H1 (cell line): Measurements from ENCODE around the gene CERS5. TPM values are rescaled to one million over a fixed set of nuclear protein-coding genes. Genes with fewer than 3 reads are reported as not detected.

ENCODE experiments used
- CTCF ChIA-PET: fragments of 300-600 bp; sonication (Branson Sonifier 250); formaldehyde crosslinking; loops from one replicate; lab custom pipeline; 2021; ENCODE audit not compliant: partially characterized antibody; lab: Charles Lee
- POLR2A ChIA-PET: fragments of 300-600 bp; sonication (Branson Sonifier 250); formaldehyde crosslinking; loops from one replicate; lab custom pipeline; 2021; ENCODE audit warnings: inconsistent platforms; ENCODE audit not compliant: partially characterized antibody; lab: Charles Lee
- DNase-seq, 2 experiments: peaks; one replicate each; pipeline versions ENCODE4 v3.0.0 to v3.0.0-alpha.2; 2010 to 2022; ENCODE audit warnings: low spot score in 2 of 2, low read depth in 1 of 2, mixed read lengths in 1 of 2
- FAIRE-seq: peaks from 2 replicates; lab custom pipeline; 2011; peaks lifted over from hg19 to GRCh38; lab: Jason Lieb, UNC
- H2AFZ ChIP-seq: 2 replicates; pipeline ENCODE4 v1.8.1; 2012; ENCODE audit warnings: low read length, inconsistent platforms
- H2AK5ac ChIP-seq: 2 replicates; pipeline ENCODE4 v1.6.1; 2013; ENCODE audit warnings: low read depth, low read length
- H2BK120ac ChIP-seq: replicated peaks from 2 replicates; pipeline ENCODE3; 2013; ENCODE audit warnings: low read depth, low read length, inconsistent platforms
- H2BK12ac ChIP-seq: 2 replicates; pipeline ENCODE4 v1.6.1; 2013; ENCODE audit warnings: low read depth, low read length
- H2BK15ac ChIP-seq: 2 replicates; pipeline ENCODE4 v1.6.1; 2013; ENCODE audit warnings: low read length
- H2BK20ac ChIP-seq: 2 replicates; pipeline ENCODE4 v1.6.1; 2013; ENCODE audit warnings: low read length
- H2BK5ac ChIP-seq: 2 replicates; pipeline ENCODE4 v1.6.1; 2013; ENCODE audit warnings: low read depth, low read length
- H3K14ac ChIP-seq: 2 replicates; pipeline ENCODE4 v1.6.1; 2013; ENCODE audit warnings: inconsistent platforms; ENCODE audit not compliant: insufficient read length
- H3K18ac ChIP-seq: 2 replicates; pipeline ENCODE4 v1.6.1; 2013; ENCODE audit warnings: low read length; ENCODE audit errors: extremely low read depth
- H3K23ac ChIP-seq: 2 replicates; pipeline ENCODE4 v1.6.1; 2013; ENCODE audit warnings: inconsistent platforms; ENCODE audit not compliant: insufficient read length
- H3K23me2 ChIP-seq: 2 replicates; pipeline ENCODE4 v1.6.1; 2013; ENCODE audit warnings: low read depth, low read length
- H3K27ac ChIP-seq: 2 replicates; pipeline ENCODE4 v1.6.1; 2011; ENCODE audit warnings: low read depth, low read length, inconsistent platforms
- H3K27me3 ChIP-seq, 4 experiments: replicated peaks in 1 of 4; 1 replicate in 1 of 4; 2 replicates in 3 of 4; pipeline versions ENCODE4 v1.6.1 to v1.8.1; 2011 to 2013; ENCODE audit warnings: low read length in 3 of 4, mild to moderate bottlenecking in 3 of 4, inconsistent platforms in 2 of 4, mixed read lengths in 2 of 4, moderate library complexity in 1 of 4; ENCODE audit not compliant: control insufficient read depth in 3 of 4, insufficient read depth in 3 of 4; ENCODE audit errors: extremely low read depth in 1 of 4
- H3K36me3 ChIP-seq, 4 experiments: 2 replicates each; pipeline versions ENCODE4 v1.6.1 to v1.8.1; 2011 to 2013; ENCODE audit warnings: mild to moderate bottlenecking in 4 of 4, low read length in 3 of 4, moderate library complexity in 2 of 4, control low read depth in 1 of 4, inconsistent platforms in 1 of 4; ENCODE audit not compliant: insufficient read depth in 4 of 4, control insufficient read depth in 2 of 4
- H3K4ac ChIP-seq: replicated peaks from 2 replicates; pipeline ENCODE3; 2013; ENCODE audit warnings: low read length, low read depth, mixed read lengths, inconsistent platforms; ENCODE audit not compliant: insufficient read length
- H3K4me1 ChIP-seq, 4 experiments: replicated peaks in 1 of 4; 1 replicate in 1 of 4; 2 replicates in 3 of 4; pipeline versions ENCODE4 v1.6.1 to v1.8.1; 2011 to 2013; ENCODE audit warnings: low read length in 3 of 4, inconsistent platforms in 2 of 4, mixed read lengths in 1 of 4; ENCODE audit not compliant: insufficient read depth in 4 of 4, control insufficient read depth in 3 of 4
- H3K4me2 ChIP-seq, 2 experiments: 2 replicates each; pipeline versions ENCODE4 v1.6.1 to v1.8.1; 2011 to 2013; ENCODE audit warnings: low read depth in 2 of 2, low read length in 2 of 2, control low read depth in 1 of 2, inconsistent platforms in 1 of 2, mild to moderate bottlenecking in 1 of 2; ENCODE audit not compliant: insufficient read depth in 1 of 2
- H3K4me3 ChIP-seq, 4 experiments: fragments of 200-600, 300-600 bp in 1 of 4; sonication (generic), shearing (Covaris generic), sonication (Bioruptor Twin) in 1 of 4; 2 replicates each; pipeline versions ENCODE4 v1.5.1 to v1.8.1; 2011 to 2016; ENCODE audit warnings: low read length in 4 of 4, low read depth in 3 of 4, control low read depth in 2 of 4, inconsistent platforms in 2 of 4, mild to moderate bottlenecking in 2 of 4, mixed read lengths in 1 of 4, moderate library complexity in 1 of 4; ENCODE audit not compliant: insufficient read depth in 2 of 4; ENCODE audit errors: extremely low read depth in 1 of 4
- H3K56ac ChIP-seq: replicated peaks from 2 replicates; pipeline ENCODE3; 2013; ENCODE audit warnings: low read depth, mild to moderate bottlenecking, mixed read lengths, low read length, inconsistent platforms; ENCODE audit not compliant: insufficient read length
- H3K79me1 ChIP-seq: 2 replicates; pipeline ENCODE4 v1.6.1; 2013; ENCODE audit warnings: low read depth, low read length, control low read depth
- H3K79me2 ChIP-seq, 2 experiments: 2 replicates each; pipeline versions ENCODE4 v1.6.1 to v1.8.1; 2012 to 2013; ENCODE audit warnings: low read length in 2 of 2, mild to moderate bottlenecking in 2 of 2, inconsistent platforms in 1 of 2; ENCODE audit not compliant: insufficient read depth in 2 of 2, control insufficient read depth in 1 of 2
- H3K9ac ChIP-seq, 4 experiments: replicated peaks in 1 of 4; 1 replicate in 1 of 4; 2 replicates in 3 of 4; pipeline versions ENCODE4 v1.6.1 to v1.8.1; 2011 to 2013; ENCODE audit warnings: low read depth in 3 of 4, low read length in 3 of 4, control low read depth in 2 of 4, mild to moderate bottlenecking in 2 of 4, moderate library complexity in 2 of 4, inconsistent platforms in 1 of 4; ENCODE audit errors: extremely low read depth in 1 of 4
- H3K9me3 ChIP-seq, 2 experiments: 2 replicates each; pipeline versions ENCODE4 v1.6.1 to v1.8.1; 2012 to 2013; ENCODE audit warnings: mild to moderate bottlenecking in 2 of 2, moderate library complexity in 2 of 2, control low read depth in 1 of 2, inconsistent platforms in 1 of 2, low read depth in 1 of 2, low read length in 1 of 2, mixed read lengths in 1 of 2; ENCODE audit not compliant: insufficient read depth in 2 of 2
- H4K20me1 ChIP-seq, 2 experiments: replicated peaks in 1 of 2; 2 replicates each; pipeline versions ENCODE3 to v1.8.1; 2011 to 2013; ENCODE audit warnings: inconsistent platforms in 2 of 2, low read length in 2 of 2, mild to moderate bottlenecking in 1 of 2; ENCODE audit not compliant: insufficient read depth in 2 of 2, control insufficient read depth in 1 of 2
- H4K5ac ChIP-seq: 2 replicates; pipeline ENCODE4 v1.6.1; 2013; ENCODE audit warnings: low read length, low read depth, mixed read lengths, inconsistent platforms; ENCODE audit not compliant: insufficient read length
- H4K8ac ChIP-seq: 2 replicates; pipeline ENCODE4 v1.8.0; 2013; ENCODE audit warnings: mild to moderate bottlenecking, moderate library complexity, low read length, inconsistent platforms; ENCODE audit not compliant: insufficient read depth; ENCODE audit errors: extremely low read depth
- H4K91ac ChIP-seq: replicated peaks from 2 replicates; pipeline ENCODE3; 2013; ENCODE audit warnings: low read length, mixed read lengths, inconsistent platforms; ENCODE audit not compliant: insufficient read length
- MAFK ChIP-seq: IDR thresholded peaks from 2 replicates; pipeline ENCODE4 v1.6.1; 2012; ENCODE audit warnings: low read depth, mild to moderate bottlenecking, improper control_type of control experiment, low read length
- WGBS, 2 experiments: shearing (Covaris generic) in 1 of 2; methylation state at CpG; one replicate each; pipeline versions ENCODE4 v1.1.6 to v1.1.7; 2013 to 2015; ENCODE audit warnings: low lambda C conversion rate in 2 of 2, mixed read lengths in 2 of 2, inconsistent platforms in 1 of 2, low coverage in 1 of 2, missing lambda C conversion rate in 1 of 2; ENCODE audit not compliant: insufficient replicate concordance in 2 of 2, insufficient coverage in 1 of 2, insufficient read length in 1 of 2; ENCODE audit errors: extremely low coverage in 1 of 2, missing lambda C conversion rate in 1 of 2; 5-methylcytosine and 5-hydroxymethylcytosine counted together
- polyA plus RNA-seq, 7 experiments: library from polyadenylated mRNA; depleted of rRNA in 3 of 7; stranded (reverse) in 5 of 7; unstranded in 2 of 7; fragments of >200 nt in 5 of 7; fragments of 200-250 nt in 2 of 7; gene quantifications; 1 replicate in 5 of 7; 2 replicates in 1 of 7; 4 replicates in 1 of 7; pipeline versions ENCODE4 v1.2.1 to v1.2.3, GENCODE V29; 2011 to 2013; ENCODE audit warnings: missing spikeins in 2 of 7, mixed read lengths in 2 of 7
- total RNA-seq: library from RNA; stranded (reverse); fragmentation: NEBNext Ultra II Directional; extraction: Animal tissue kit (Norgen Biotek cat#: 25700); gene quantifications from 2 replicates; pipeline ENCODE4 v1.2.1, GENCODE V29; 2021

CERS5 gene
- total and polyA plus RNA-seq, 2 of the 8 experiments (the other 6 are each of a cell fraction or from before 2014, with no cell fraction given), result 69.2 to 119 TPM

DNA sequence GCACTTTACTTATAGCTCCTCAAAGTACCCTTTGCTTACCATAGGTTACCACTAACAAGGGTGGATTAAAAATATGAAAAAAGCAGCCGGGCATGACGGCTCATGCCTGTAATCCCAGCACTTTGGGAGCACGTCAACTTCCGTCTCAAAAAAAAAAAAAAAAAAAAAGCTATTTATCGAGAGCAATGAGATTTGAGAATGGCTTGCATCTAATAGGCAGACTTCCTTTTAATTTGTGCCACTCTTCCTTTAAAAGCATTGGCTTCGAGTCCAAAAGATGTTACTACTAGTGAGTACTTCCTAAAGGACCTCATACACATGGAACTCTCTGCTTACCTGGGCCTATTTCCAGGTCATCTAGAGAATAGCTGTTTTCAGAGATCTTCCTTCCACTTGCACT, 38.5 kb upstream of the CERS5 start:
- TF ChIP-seq MAFK, result no peak
- TF ChIP-seq, all 59 proteins: peak for 0
- Histone ChIP-seq H3K79me2 (peaks cover 0 to 4% of the 10 kb centered on the region in 2 experiments; a peak in 2 of 4 replicates), H2BK120ac (no peak overlapping the region), H3K4me1 (peaks cover 0 to 2% (median 2%) of the 10 kb centered on the region in 4 experiments; a peak in 2 of 7 replicates), H4K20me1 (no peaks in the 10 kb centered on the region), H3K79me1 (no peaks in the 10 kb centered on the region; the same call in 1 of the 2 replicates), H3K4ac (no peak overlapping the region), H3K56ac (no peak overlapping the region), H3K23me2 (no peaks in the 10 kb centered on the region), H3K14ac (no peak overlapping the region), H3K4me2 (no peak overlapping the region), H2BK15ac (no peak overlapping the region), H3K23ac (no peak overlapping the region), H2AFZ (no peak overlapping the region), H2BK20ac (no peak overlapping the region), H2BK5ac (no peak overlapping the region), H3K9me3 (no peaks in the 10 kb centered on the region), H4K8ac (no peak overlapping the region), H3K4me3 (no peak overlapping the region), H3K27me3 (no peaks in the 10 kb centered on the region), H4K5ac (no peak overlapping the region), H2BK12ac (no peak overlapping the region), H3K36me3 (peaks cover 3 to 21% (median 5%) of the 10 kb centered on the region in 4 experiments; a peak in 7 of 8 replicates), H2AK5ac (no peak overlapping the region), H3K18ac (no peak overlapping the region), H3K9ac (no peak overlapping the region), H3K27ac (no peak overlapping the region), H4K91ac (no peak overlapping the region)
- CTCF ChIA-PET, result interaction anchor here (0.8 to 4.0 kb wide), 4 partner anchors 15 to 219 kb away, joined by 3 to 14 read pairs (median 4); no protein-coding TSS in a partner anchor
- FAIRE-seq, result no peak
- DNase-seq, result no peak
- 91% methylated on average over 5 of the region's 6 CpGs; no CpG with 5 or more reads in 1 of the 2 experiments for WGBS, 2 experiments
- POLR2A ChIA-PET, result interaction anchor here (0.8 to 0.9 kb wide), 2 partner anchors 30 to 121 kb away, joined by 3 read pairs; partner anchors contain the start of gene SMARCD1
